ENCODE measurements around the gene GZMB. TPM values are rescaled to one million over a fixed set of nuclear protein-coding genes. Genes with fewer than 3 reads are reported as not detected.

The GZMB gene
- total RNA-seq, 1 experiment from 2014 or later, result 0.74 TPM

DNA sequence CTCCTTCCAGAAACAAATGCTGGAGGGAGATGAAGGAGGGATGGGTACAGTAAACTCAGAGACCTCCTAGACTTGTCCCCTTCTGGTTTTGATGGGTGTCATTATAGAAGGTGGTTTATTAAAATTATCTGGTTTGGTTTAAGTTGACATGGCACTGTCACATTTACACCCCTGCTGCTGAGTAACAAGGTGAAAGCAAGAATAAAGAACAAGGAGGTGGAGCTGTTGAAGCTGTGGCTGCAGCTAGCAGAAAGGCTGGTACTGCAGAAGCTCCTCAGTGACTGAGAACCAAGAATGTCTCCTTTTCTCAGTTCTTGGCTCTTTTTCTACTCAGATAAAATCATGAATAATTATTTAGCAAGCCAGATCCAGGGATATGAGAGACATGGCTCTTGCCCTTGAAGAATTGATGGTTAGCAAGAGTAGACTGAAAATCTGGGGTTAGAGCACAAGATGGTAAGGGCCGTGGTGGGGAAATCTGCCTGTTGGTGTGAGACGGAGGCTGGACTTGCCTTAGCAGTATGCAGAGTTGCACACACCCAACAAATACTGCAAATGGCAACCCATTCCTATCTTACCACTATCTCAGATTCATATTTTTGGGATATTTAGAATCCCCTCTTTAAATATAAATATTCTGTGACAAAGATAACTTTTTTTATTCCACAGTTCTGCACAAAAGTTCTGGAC, 24.2 kb downstream of the GZMB start, which contains the start of gene GZMH:
Gene GZMH (minus strand): TSS at position 31 of the 690 bp plus-strand sequence. CDS start 72 bp downstream, outside the sequence.
- ChIA-PET RAD21 (ENCODE audit: low non-redundant PET in 1 of 2, low total read pairs in 2 of 2, uncharacterized antibody in 2 of 2, unreplicated experiment in 2 of 2) (no interaction called here), CTCF (no interaction called here), POLR2A (no interaction called here)
- no peak within 1 kb of the TSS for H3K4me3 ChIP-seq (replicated peaks in 1 of 2; ENCODE audit: low read depth in 1 of 2, low read length in 2 of 2)
- H3K27ac ChIP-seq (ENCODE audit: low read depth, low read length), result no peak within 1 kb of the TSS
- intact Hi-C loops (cut with micrococcal nuclease), result no loop called here
- BruUV-seq (replicated peaks), result no TSS peak
- H3K79me2 ChIP-seq (ENCODE audit: insufficient read depth, low read length), result no peaks in the 10 kb centered on the region
- H3K4me2 ChIP-seq (ENCODE audit: low read length), result no peak within 1 kb of the TSS
- TF ChIP-seq EZH2phosphoT487 (IDR thresholded peaks at IDR 0.05; ENCODE audit: borderline replicate concordance), result no peak
- TF ChIP-seq CEBPB (IDR thresholded peaks at IDR 0.05; ENCODE audit: low read depth), result no peak
- no peak for TF ChIP-seq ZNF274 (IDR thresholded peaks at IDR 0.05; ENCODE audit: low read depth, low read length)
- TF ChIP-seq POLR2AphosphoS5 (IDR thresholded peaks at IDR 0.05; ENCODE audit: low read depth, low read length), result no peak
- DNase-seq (ENCODE audit: low read depth, low spot score) (no peak), ATAC-seq (no peak)
- no peaks in the 10 kb centered on the region for H4K20me1 ChIP-seq (ENCODE audit: insufficient read depth)
- no peaks in the 10 kb centered on the region for H3K9me2 ChIP-seq (ENCODE audit: insufficient read depth)
- H2AFZ ChIP-seq (ENCODE audit: low read depth, low read length, poor library complexity, severe bottlenecking), result no peak within 1 kb of the TSS
- H3K9ac ChIP-seq (ENCODE audit: low read length), result no peak within 1 kb of the TSS
- H3K9me3 ChIP-seq (ENCODE audit: control insufficient read depth in 1 of 2, insufficient read depth in 1 of 2, low read depth in 1 of 2, low read length in 2 of 2), result no peaks in the 10 kb centered on the region
- H3K36me3 ChIP-seq (ENCODE audit: control insufficient read depth in 1 of 2, insufficient read depth in 2 of 2, low read length in 2 of 2), result no peaks in the 10 kb centered on the region
- no peaks in the 10 kb centered on the region for H3K27me3 ChIP-seq (ENCODE audit: insufficient read depth, low read length)
- no peaks in the 10 kb centered on the region for H3K4me1 ChIP-seq (ENCODE audit: control insufficient read depth in 1 of 2, insufficient read depth in 2 of 2, low read length in 2 of 2)

DNA sequence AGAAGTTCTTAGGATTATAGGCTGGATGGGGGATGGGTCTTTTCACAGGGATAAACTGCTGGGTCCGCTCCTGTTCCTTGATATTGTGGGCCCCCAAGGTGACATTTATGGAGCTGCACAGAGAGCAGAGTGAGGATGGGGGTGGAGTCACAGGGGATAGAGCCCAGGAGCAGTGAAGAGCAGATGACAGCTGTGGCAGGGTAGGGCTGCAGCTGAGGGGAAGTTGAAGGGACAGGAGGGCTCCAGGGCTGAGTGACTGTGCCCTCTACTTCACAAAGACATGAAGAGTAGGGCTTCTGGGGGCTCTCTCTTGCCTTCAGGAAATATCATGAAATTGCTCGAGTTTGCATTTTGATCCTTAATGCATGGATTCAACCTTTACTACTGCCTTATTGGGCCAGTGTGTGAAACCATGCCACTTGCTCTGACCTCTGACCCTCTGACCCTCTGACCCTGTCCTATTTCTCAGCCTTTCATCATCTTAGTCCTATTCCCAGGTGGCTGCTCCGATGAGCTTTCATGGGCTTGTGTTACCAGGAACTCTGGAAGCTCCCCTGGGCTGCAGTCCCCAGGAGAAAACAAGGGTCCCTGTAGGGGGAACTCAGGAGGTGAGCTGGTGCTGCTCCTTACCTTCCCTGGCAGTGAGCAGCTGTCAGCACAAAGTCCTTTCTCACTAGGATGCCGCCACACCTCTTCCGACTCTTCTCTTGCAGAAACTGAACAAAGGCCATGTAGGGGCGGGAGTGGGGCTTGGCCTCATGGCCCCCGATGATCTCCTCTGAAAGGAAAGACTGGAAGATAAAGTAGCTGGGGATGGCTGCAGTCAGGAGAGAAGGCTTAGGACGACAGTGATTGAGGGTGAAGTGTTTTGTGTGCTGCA, 26.1 kb downstream of the GZMB start:
- no peak for ATAC-seq
- Histone ChIP-seq H3K9ac (ENCODE audit: low read length) (no peak overlapping the region), H3K4me2 (ENCODE audit: low read length) (no peak overlapping the region), H3K27ac (ENCODE audit: low read depth, low read length) (no peak overlapping the region), H3K4me3 (replicated peaks in 1 of 2; ENCODE audit: low read depth in 1 of 2, low read length in 2 of 2) (no peak overlapping the region), H3K27me3 (ENCODE audit: insufficient read depth, low read length) (no peaks in the 10 kb centered on the region), H3K9me2 (ENCODE audit: insufficient read depth) (no peaks in the 10 kb centered on the region), H3K9me3 (ENCODE audit: control insufficient read depth in 1 of 2, insufficient read depth in 1 of 2, low read depth in 1 of 2, low read length in 2 of 2) (no peaks in the 10 kb centered on the region), H2AFZ (ENCODE audit: low read depth, low read length, poor library complexity, severe bottlenecking) (no peak overlapping the region), H3K4me1 (ENCODE audit: control insufficient read depth in 1 of 2, insufficient read depth in 2 of 2, low read length in 2 of 2) (no peaks in the 10 kb centered on the region), H3K36me3 (ENCODE audit: control insufficient read depth in 1 of 2, insufficient read depth in 2 of 2, low read length in 2 of 2) (no peaks in the 10 kb centered on the region), H3K79me2 (ENCODE audit: insufficient read depth, low read length) (no peaks in the 10 kb centered on the region), H4K20me1 (ENCODE audit: insufficient read depth) (no peaks in the 10 kb centered on the region)
- CTCF ChIA-PET, result no interaction called here
- BruUV-seq (replicated peaks), result no TSS peak
- intact Hi-C loops (cut with micrococcal nuclease), result no loop called here
- DNase-seq (ENCODE audit: low read depth, low spot score), result no peak
- RAD21 ChIA-PET (ENCODE audit: low non-redundant PET in 1 of 2, low total read pairs in 2 of 2, uncharacterized antibody in 2 of 2, unreplicated experiment in 2 of 2), result no interaction called here
- POLR2A ChIA-PET, result no interaction called here
- TF ChIP-seq FOSL1 (IDR thresholded peaks at IDR 0.05; ENCODE audit: low read depth) (no peak), POLR2AphosphoS5 (IDR thresholded peaks at IDR 0.05; ENCODE audit: low read depth, low read length) (no peak), TCF7L2 (IDR thresholded peaks at IDR 0.05; ENCODE audit: borderline replicate concordance, extremely low read depth, insufficient read depth, insufficient read length) (no peak), POLR2A (IDR thresholded peaks at IDR 0.05; ENCODE audit: borderline replicate concordance, extremely low read depth, insufficient read depth, insufficient read length) (no peak)

Measured in HCT116 (cell line).